ENCODE results near the gene SKP2.

Gene SKP2

GRCh38 chr5:36214436-36214835 is 62.5 kb downstream of the SKP2 start:
- no peak overlapping the region for H3K4me3 ChIP-seq (ENCODE audit: low read length)
- no peaks in the 10 kb centered on the region for H3K36me3 ChIP-seq (ENCODE audit: control insufficient read depth, insufficient read depth, low read length)
- no peak overlapping the region for H3K27ac ChIP-seq (ENCODE audit: low read depth, low read length)
- no peaks in the 10 kb centered on the region for H3K27me3 ChIP-seq (ENCODE audit: control insufficient read depth, insufficient read depth, low read length)
- no peak overlapping the region for H3K9ac ChIP-seq (ENCODE audit: low read length)
- H3K4me1 ChIP-seq (ENCODE audit: control insufficient read depth, insufficient read depth, low read length): no peaks in the 10 kb centered on the region

- H3K9ac ChIP-seq (ENCODE audit: low read length): no peak overlapping the region
- no peaks in the 10 kb centered on the region for H3K4me1 ChIP-seq (ENCODE audit: control insufficient read depth, insufficient read depth, low read length)
- peaks cover 3% of the 10 kb centered on the region for H3K36me3 ChIP-seq (ENCODE audit: control insufficient read depth, insufficient read depth, low read length)
- no peak overlapping the region for H3K27ac ChIP-seq (ENCODE audit: low read depth, low read length)
- no peaks in the 10 kb centered on the region for H3K27me3 ChIP-seq (ENCODE audit: control insufficient read depth, insufficient read depth, low read length)
- no peak overlapping the region for H3K4me3 ChIP-seq (ENCODE audit: low read length)
Measured at GRCh38 chr5:36215910-36216309, 64.0 kb downstream of the SKP2 start.

GRCh38 chr5:36217567-36217966 is 65.7 kb downstream of the SKP2 start:
- Histone ChIP-seq H3K27me3 (ENCODE audit: control insufficient read depth, insufficient read depth, low read length) (no peaks in the 10 kb centered on the region), H3K27ac (ENCODE audit: low read depth, low read length) (no peak overlapping the region), H3K4me3 (ENCODE audit: low read length) (no peak overlapping the region), H3K36me3 (ENCODE audit: control insufficient read depth, insufficient read depth, low read length) (peaks cover 3% of the 10 kb centered on the region), H3K4me1 (ENCODE audit: control insufficient read depth, insufficient read depth, low read length) (peaks cover under 1% of the 10 kb centered on the region), H3K9ac (ENCODE audit: low read length) (no peak overlapping the region)

GRCh38 chr5:36217988-36218387 is 66.1 kb downstream of the SKP2 start:
- no peak overlapping the region for H3K27ac ChIP-seq (ENCODE audit: low read depth, low read length)
- H3K9ac ChIP-seq (ENCODE audit: low read length): no peak overlapping the region
- peaks cover 3% of the 10 kb centered on the region for H3K36me3 ChIP-seq (ENCODE audit: control insufficient read depth, insufficient read depth, low read length)
- H3K4me1 ChIP-seq (ENCODE audit: control insufficient read depth, insufficient read depth, low read length): peaks cover 5% of the 10 kb centered on the region
- H3K27me3 ChIP-seq (ENCODE audit: control insufficient read depth, insufficient read depth, low read length): no peaks in the 10 kb centered on the region
- no peak overlapping the region for H3K4me3 ChIP-seq (ENCODE audit: low read length)

GRCh38 chr5:36222620-36223019 is 70.7 kb downstream of the SKP2 start:
- Histone ChIP-seq H3K27me3 (ENCODE audit: control insufficient read depth, insufficient read depth, low read length) (no peaks in the 10 kb centered on the region), H3K9ac (ENCODE audit: low read length) (no peak overlapping the region), H3K4me3 (ENCODE audit: low read length) (no peak overlapping the region), H3K27ac (ENCODE audit: low read depth, low read length) (no peak overlapping the region), H3K36me3 (ENCODE audit: control insufficient read depth, insufficient read depth, low read length) (peaks cover 5% of the 10 kb centered on the region), H3K4me1 (ENCODE audit: control insufficient read depth, insufficient read depth, low read length) (peaks cover 5% of the 10 kb centered on the region)

GRCh38 chr5:36227046-36227445 is 75.1 kb downstream of the SKP2 start:
- Histone ChIP-seq H3K9ac (ENCODE audit: low read length) (no peak overlapping the region), H3K36me3 (ENCODE audit: control insufficient read depth, insufficient read depth, low read length) (peaks cover 2% of the 10 kb centered on the region), H3K27me3 (ENCODE audit: control insufficient read depth, insufficient read depth, low read length) (no peaks in the 10 kb centered on the region), H3K27ac (ENCODE audit: low read depth, low read length) (no peak overlapping the region), H3K4me3 (ENCODE audit: low read length) (no peak overlapping the region), H3K4me1 (ENCODE audit: control insufficient read depth, insufficient read depth, low read length) (peaks cover 5% of the 10 kb centered on the region)

GRCh38 chr5:36228505-36228904 is 76.6 kb downstream of the SKP2 start:
- Histone ChIP-seq H3K27me3 (ENCODE audit: control insufficient read depth, insufficient read depth, low read length) (no peaks in the 10 kb centered on the region), H3K27ac (ENCODE audit: low read depth, low read length) (no peak overlapping the region)

GRCh38 chr5:36230151-36230790 is 78.4 kb downstream of the SKP2 start:
- Histone ChIP-seq H3K4me3 (ENCODE audit: low read length) (no peak overlapping the region), H3K4me1 (ENCODE audit: control insufficient read depth, insufficient read depth, low read length) (no peaks in the 10 kb centered on the region), H3K9ac (ENCODE audit: low read length) (no peak overlapping the region), H3K27ac (ENCODE audit: low read depth, low read length) (no peak overlapping the region), H3K27me3 (ENCODE audit: control insufficient read depth, insufficient read depth, low read length) (no peaks in the 10 kb centered on the region), H3K36me3 (ENCODE audit: control insufficient read depth, insufficient read depth, low read length) (no peaks in the 10 kb centered on the region)

More at GRCh38 chr5:36228505-36228904, 76.6 kb downstream of the SKP2 start:
- no peak overlapping the region for H3K4me3 ChIP-seq (ENCODE audit: low read length)
- H3K9ac ChIP-seq (ENCODE audit: low read length): no peak overlapping the region
- no peaks in the 10 kb centered on the region for H3K4me1 ChIP-seq (ENCODE audit: control insufficient read depth, insufficient read depth, low read length)
- peaks cover 2% of the 10 kb centered on the region for H3K36me3 ChIP-seq (ENCODE audit: control insufficient read depth, insufficient read depth, low read length)

- H3K4me3 ChIP-seq (ENCODE audit: low read length): no peak overlapping the region
- H3K9ac ChIP-seq (ENCODE audit: low read length): no peak overlapping the region
- no peaks in the 10 kb centered on the region for H3K27me3 ChIP-seq (ENCODE audit: control insufficient read depth, insufficient read depth, low read length)
- no peaks in the 10 kb centered on the region for H3K36me3 ChIP-seq (ENCODE audit: control insufficient read depth, insufficient read depth, low read length)
- peaks cover 3% of the 10 kb centered on the region for H3K4me1 ChIP-seq (ENCODE audit: control insufficient read depth, insufficient read depth, low read length)
- H3K27ac ChIP-seq (ENCODE audit: low read depth, low read length): no peak overlapping the region
Measured at GRCh38 chr5:36232533-36232932, 80.6 kb downstream of the SKP2 start.
